Mesendoderm (in vitro differentiated cells): ENCODE data around the gene PET117. TPM values are rescaled to one million over a fixed set of nuclear protein-coding genes. Genes with fewer than 3 reads are reported as not detected.
A peak's percentile ranks its signal among the peaks of the same experiment; 100 is the strongest.
"Not testable (repeated sequence)": the region's sequence is repeated elsewhere in the genome, so short reads cannot be mapped to it uniquely, and the experiment has no call there.

Source experiments
- DNase-seq: peaks from one replicate; pipeline ENCODE4 v3.0.0; 2013
- H2AK5ac ChIP-seq: 2 replicates; pipeline ENCODE4 v1.6.1; 2013; ENCODE audit warnings: low read length, inconsistent platforms
- H2BK120ac ChIP-seq: 2 replicates; pipeline ENCODE4 v1.6.1; 2013; ENCODE audit warnings: low read depth, mild to moderate bottlenecking, low read length, moderate library complexity, mixed read lengths
- H2BK15ac ChIP-seq: replicated peaks from 2 replicates; pipeline ENCODE4 v1.6.1; 2013; ENCODE audit warnings: low read depth, mild to moderate bottlenecking, moderate library complexity
- H2BK5ac ChIP-seq: 2 replicates; pipeline ENCODE4 v1.6.1; 2013; ENCODE audit warnings: low read length, inconsistent platforms
- H3K18ac ChIP-seq: 2 replicates; pipeline ENCODE4 v1.6.1; 2013; ENCODE audit warnings: mild to moderate bottlenecking, low read length, mixed read lengths
- H3K23ac ChIP-seq: one replicate; pipeline ENCODE4 v1.6.1; 2013; ENCODE audit warnings: low read length
- H3K27ac ChIP-seq: 2 replicates; pipeline ENCODE4 v1.5.1; 2013; ENCODE audit warnings: low read depth, mild to moderate bottlenecking, inconsistent platforms, low read length, moderate library complexity
- H3K27me3 ChIP-seq: 2 replicates; pipeline ENCODE4 v1.6.1; 2013; ENCODE audit warnings: low read length, control low read depth, mild to moderate bottlenecking, inconsistent platforms; ENCODE audit not compliant: insufficient read depth, poor library complexity
- H3K36me3 ChIP-seq: 2 replicates; pipeline ENCODE4 v1.6.1; 2013; ENCODE audit warnings: low read length, inconsistent platforms; ENCODE audit not compliant: control insufficient read depth, insufficient read depth
- H3K4ac ChIP-seq: one replicate; pipeline ENCODE4 v1.6.1; 2013; ENCODE audit warnings: low read depth, mild to moderate bottlenecking, low read length, moderate library complexity
- H3K4me1 ChIP-seq: 2 replicates; pipeline ENCODE4 v1.6.1; 2013; ENCODE audit warnings: low read depth, low read length, inconsistent platforms; ENCODE audit not compliant: control insufficient read depth
- H3K4me2 ChIP-seq: 2 replicates; pipeline ENCODE4 v1.6.1; 2013; ENCODE audit warnings: low read length
- H3K4me3 ChIP-seq: 2 replicates; pipeline ENCODE4 v1.5.1; 2013; ENCODE audit warnings: mild to moderate bottlenecking, low read length
- H3K56ac ChIP-seq: one replicate; pipeline ENCODE4 v1.6.1; 2013; ENCODE audit warnings: low read length
- H3K79me1 ChIP-seq: 2 replicates; pipeline ENCODE4 v1.6.1; 2013; ENCODE audit warnings: low read length, inconsistent platforms
- H3K79me2 ChIP-seq: 2 replicates; pipeline ENCODE4 v1.6.1; 2013; ENCODE audit warnings: mild to moderate bottlenecking, low read length; ENCODE audit not compliant: control insufficient read depth, insufficient read depth
- H3K9ac ChIP-seq: 2 replicates; pipeline ENCODE4 v1.6.1; 2013; ENCODE audit warnings: low read length, inconsistent platforms
- H4K5ac ChIP-seq: one replicate; pipeline ENCODE4 v1.6.1; 2013; ENCODE audit warnings: low read length
- H4K8ac ChIP-seq: one replicate; pipeline ENCODE4 v1.6.1; 2013; ENCODE audit warnings: low read depth, mild to moderate bottlenecking, control low read depth, low read length, moderate library complexity
- WGBS: extraction: QIAGEN DNeasy Blood & Tissue Kit; methylation state at CpG from one replicate; pipeline ENCODE4 v1.1.7; 2013; ENCODE audit warnings: low lambda C conversion rate, missing lambda C conversion rate; ENCODE audit not compliant: insufficient coverage; ENCODE audit errors: extremely low coverage; 5-methylcytosine and 5-hydroxymethylcytosine counted together
- polyA plus RNA-seq, 2 experiments: library from polyadenylated mRNA; stranded (reverse); fragments of 200-250 nt; gene quantifications; one replicate each; pipeline ENCODE4 v1.2.3, GENCODE V29; 2013

PET117 gene, protein sequence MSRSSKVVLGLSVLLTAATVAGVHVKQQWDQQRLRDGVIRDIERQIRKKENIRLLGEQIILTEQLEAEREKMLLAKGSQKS
- polyA plus RNA-seq (2013, experiment 1 of 2): 23.9 TPM
- polyA plus RNA-seq (2013, experiment 2 of 2): 21.8 TPM

- Histone ChIP-seq H3K9ac (peak within 1 kb of the TSS; percentile 95), H2BK5ac (peak within 1 kb of the TSS; percentile 87), H3K79me2 (peaks cover 23% of the 10 kb centered on the region), H3K4me3 (peak within 1 kb of the TSS; percentile 94), H3K18ac (peak within 1 kb of the TSS; percentile 95), H3K56ac (peak within 1 kb of the TSS; percentile 96), H3K27me3 (no peaks in the 10 kb centered on the region), H3K79me1 (peaks cover 14% of the 10 kb centered on the region), H3K4me2 (peak within 1 kb of the TSS; percentile 97), H2BK15ac (no peak within 1 kb of the TSS), H3K27ac (peak within 1 kb of the TSS; percentile 94), H3K36me3 (peaks cover 2% of the 10 kb centered on the region), H2BK120ac (peak within 1 kb of the TSS; percentile 32), H3K4me1 (peaks cover 7% of the 10 kb centered on the region), H3K4ac (peak within 1 kb of the TSS; percentile 92), H4K8ac (peak within 1 kb of the TSS; percentile 67), H2AK5ac (no peak within 1 kb of the TSS), H3K23ac (peak within 1 kb of the TSS; percentile 48), H4K5ac (peak within 1 kb of the TSS; percentile 85)
- WGBS: no CpG with 5 or more reads among the region's 87 CpGs
- DNase-seq: peak; percentile 97
These were observed at the start of gene PET117, which contains the start of gene KAT14 for GRCh38 chr20:18137412-18138265. Gene PET117 (plus strand): TSS chr20:18137863. CDS start chr20:18137956, 93 bp downstream. Gene KAT14 (plus strand): TSS chr20:18137863. CDS start chr20:18142661, 4,798 bp downstream.

- not testable (repeated sequence) for H3K56ac ChIP-seq, H2BK5ac ChIP-seq, H2BK120ac ChIP-seq, H4K8ac ChIP-seq, H3K4ac ChIP-seq, H3K27me3 ChIP-seq, H3K9ac ChIP-seq, H3K4me3 ChIP-seq, H3K4me1 ChIP-seq, DNase-seq, H3K27ac ChIP-seq, H3K4me2 ChIP-seq, H3K79me2 ChIP-seq, H2AK5ac ChIP-seq, H3K18ac ChIP-seq, H2BK15ac ChIP-seq, H3K36me3 ChIP-seq, H4K5ac ChIP-seq, H3K23ac ChIP-seq, H3K79me1 ChIP-seq
- no CpG with 5 or more reads among the region's 3 CpGs for WGBS
These were observed 49.4 kb upstream of the PET117 start for GRCh38 chr20:18088298-18088697.

GRCh38 chr20:18088841-18089240 lies 48.8 kb upstream of the PET117 start:
- H3K36me3 ChIP-seq, H3K18ac ChIP-seq, DNase-seq, H3K4me2 ChIP-seq, H2BK15ac ChIP-seq, H2BK5ac ChIP-seq, H2AK5ac ChIP-seq, H4K5ac ChIP-seq, H3K4ac ChIP-seq, H2BK120ac ChIP-seq, H3K27me3 ChIP-seq, H4K8ac ChIP-seq, H3K4me3 ChIP-seq, H3K56ac ChIP-seq, H3K23ac ChIP-seq, H3K27ac ChIP-seq, H3K79me2 ChIP-seq, H3K9ac ChIP-seq, H3K4me1 ChIP-seq, H3K79me1 ChIP-seq: not testable (repeated sequence)
- WGBS: no CpG with 5 or more reads among the region's 11 CpGs

DNA sequence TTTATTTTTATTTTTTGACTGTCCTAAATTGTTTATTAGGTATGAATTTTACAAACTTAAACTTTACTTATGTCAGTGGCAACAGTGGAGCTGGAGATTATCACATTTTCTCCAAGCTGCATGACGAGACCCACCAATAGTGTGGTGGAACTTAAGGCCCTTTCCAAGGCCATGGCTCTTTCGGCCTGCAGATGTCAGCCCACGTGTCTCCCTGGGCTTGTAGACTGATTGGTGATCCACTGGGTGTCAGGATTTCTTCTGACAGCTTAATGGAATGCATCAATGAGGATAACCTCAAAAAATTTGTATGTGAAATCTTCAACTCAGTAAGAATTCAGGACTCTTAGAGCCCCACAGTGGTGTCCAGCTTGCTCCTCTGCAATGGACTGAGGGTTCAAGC lies 47.6 kb upstream of the PET117 start:
- Histone ChIP-seq H2AK5ac (no peak overlapping the region), H4K8ac (no peak overlapping the region), H4K5ac (no peak overlapping the region), H3K27me3 (no peaks in the 10 kb centered on the region), H3K23ac (no peak overlapping the region), H3K27ac (no peak overlapping the region), H3K4me2 (no peak overlapping the region), H2BK5ac (no peak overlapping the region), H3K79me1 (no peaks in the 10 kb centered on the region), H2BK120ac (no peak overlapping the region), H3K4ac (no peak overlapping the region), H3K79me2 (no peaks in the 10 kb centered on the region), H3K4me3 (no peak overlapping the region), H3K4me1 (no peaks in the 10 kb centered on the region), H3K9ac (no peak overlapping the region), H2BK15ac (no peak overlapping the region), H3K18ac (no peak overlapping the region), H3K36me3 (no peaks in the 10 kb centered on the region), H3K56ac (no peak overlapping the region)
- no CpG with 5 or more reads among the region's 3 CpGs for WGBS
- DNase-seq: peak; percentile 46

GRCh38 chr20:18090477-18090876 lies 47.2 kb upstream of the PET117 start:
- Histone ChIP-seq H3K4me1 (no peaks in the 10 kb centered on the region), H2BK5ac (no peak overlapping the region), H3K27me3 (no peaks in the 10 kb centered on the region), H3K9ac (no peak overlapping the region), H3K4me3 (no peak overlapping the region), H3K18ac (no peak overlapping the region), H3K56ac (no peak overlapping the region), H4K8ac (no peak overlapping the region), H3K79me2 (no peaks in the 10 kb centered on the region), H3K4ac (no peak overlapping the region), H4K5ac (no peak overlapping the region), H2AK5ac (no peak overlapping the region), H3K79me1 (no peaks in the 10 kb centered on the region), H2BK15ac (no peak overlapping the region), H3K4me2 (no peak overlapping the region), H3K23ac (no peak overlapping the region), H2BK120ac (no peak overlapping the region), H3K36me3 (no peaks in the 10 kb centered on the region), H3K27ac (no peak overlapping the region)
- DNase-seq: no peak
- no CpG with 5 or more reads among the region's 10 CpGs for WGBS
